HL-60 (cell line): ENCODE results near the gene HSD17B13.
"Not testable (repeated sequence)": the region's sequence is repeated elsewhere in the genome, so short reads cannot be mapped to it uniquely, and the experiment has no call there.

Experiments
- GABPA ChIP-seq: IDR thresholded peaks from 2 replicates; pipeline ENCODE4 v1.6.1; 2012; ENCODE audit warnings: low read depth
- POLR2AphosphoS5 ChIP-seq: IDR thresholded peaks from 2 replicates; pipeline ENCODE4 v1.6.1; 2012; ENCODE audit warnings: low read depth
- TF ChIP-seq, protein P1 (sequence below): IDR thresholded peaks from one replicate; pipeline ENCODE4 v1.5.1; 2011; ENCODE audit warnings: low read length, control low read depth, inconsistent platforms; ENCODE audit not compliant: insufficient read depth
- TF ChIP-seq, protein P2 (sequence below): IDR thresholded peaks from 2 replicates; pipeline ENCODE4 v1.6.1; 2012; ENCODE audit warnings: low read depth; ENCODE audit not compliant: insufficient replicate concordance

DNA sequence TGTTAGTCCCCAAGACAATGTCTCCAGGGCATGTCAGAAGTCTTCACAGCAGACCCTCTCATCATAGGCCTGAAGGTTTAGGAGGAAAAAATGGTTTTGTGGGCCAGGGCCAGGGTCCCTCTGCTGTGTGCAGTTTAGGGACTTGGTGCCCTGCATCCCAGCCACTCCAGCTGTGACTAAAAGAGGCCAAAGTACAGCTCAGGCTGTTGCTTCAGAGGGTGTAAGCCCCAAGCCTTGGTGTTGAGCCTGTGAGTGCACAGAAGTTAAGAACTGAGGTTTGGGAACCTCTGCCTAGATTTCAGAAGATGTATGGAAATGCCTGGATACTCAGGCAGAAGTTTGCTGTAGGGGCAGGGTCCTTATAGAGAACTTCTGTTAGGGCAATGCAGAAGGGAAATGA lies 38.4 kb downstream of the HSD17B13 start:
- TF ChIP-seq, protein P1, sequence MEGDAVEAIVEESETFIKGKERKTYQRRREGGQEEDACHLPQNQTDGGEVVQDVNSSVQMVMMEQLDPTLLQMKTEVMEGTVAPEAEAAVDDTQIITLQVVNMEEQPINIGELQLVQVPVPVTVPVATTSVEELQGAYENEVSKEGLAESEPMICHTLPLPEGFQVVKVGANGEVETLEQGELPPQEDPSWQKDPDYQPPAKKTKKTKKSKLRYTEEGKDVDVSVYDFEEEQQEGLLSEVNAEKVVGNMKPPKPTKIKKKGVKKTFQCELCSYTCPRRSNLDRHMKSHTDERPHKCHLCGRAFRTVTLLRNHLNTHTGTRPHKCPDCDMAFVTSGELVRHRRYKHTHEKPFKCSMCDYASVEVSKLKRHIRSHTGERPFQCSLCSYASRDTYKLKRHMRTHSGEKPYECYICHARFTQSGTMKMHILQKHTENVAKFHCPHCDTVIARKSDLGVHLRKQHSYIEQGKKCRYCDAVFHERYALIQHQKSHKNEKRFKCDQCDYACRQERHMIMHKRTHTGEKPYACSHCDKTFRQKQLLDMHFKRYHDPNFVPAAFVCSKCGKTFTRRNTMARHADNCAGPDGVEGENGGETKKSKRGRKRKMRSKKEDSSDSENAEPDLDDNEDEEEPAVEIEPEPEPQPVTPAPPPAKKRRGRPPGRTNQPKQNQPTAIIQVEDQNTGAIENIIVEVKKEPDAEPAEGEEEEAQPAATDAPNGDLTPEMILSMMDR, result not testable (repeated sequence)
- not testable (repeated sequence) for TF ChIP-seq POLR2AphosphoS5, GABPA
- TF ChIP-seq, protein P2, sequence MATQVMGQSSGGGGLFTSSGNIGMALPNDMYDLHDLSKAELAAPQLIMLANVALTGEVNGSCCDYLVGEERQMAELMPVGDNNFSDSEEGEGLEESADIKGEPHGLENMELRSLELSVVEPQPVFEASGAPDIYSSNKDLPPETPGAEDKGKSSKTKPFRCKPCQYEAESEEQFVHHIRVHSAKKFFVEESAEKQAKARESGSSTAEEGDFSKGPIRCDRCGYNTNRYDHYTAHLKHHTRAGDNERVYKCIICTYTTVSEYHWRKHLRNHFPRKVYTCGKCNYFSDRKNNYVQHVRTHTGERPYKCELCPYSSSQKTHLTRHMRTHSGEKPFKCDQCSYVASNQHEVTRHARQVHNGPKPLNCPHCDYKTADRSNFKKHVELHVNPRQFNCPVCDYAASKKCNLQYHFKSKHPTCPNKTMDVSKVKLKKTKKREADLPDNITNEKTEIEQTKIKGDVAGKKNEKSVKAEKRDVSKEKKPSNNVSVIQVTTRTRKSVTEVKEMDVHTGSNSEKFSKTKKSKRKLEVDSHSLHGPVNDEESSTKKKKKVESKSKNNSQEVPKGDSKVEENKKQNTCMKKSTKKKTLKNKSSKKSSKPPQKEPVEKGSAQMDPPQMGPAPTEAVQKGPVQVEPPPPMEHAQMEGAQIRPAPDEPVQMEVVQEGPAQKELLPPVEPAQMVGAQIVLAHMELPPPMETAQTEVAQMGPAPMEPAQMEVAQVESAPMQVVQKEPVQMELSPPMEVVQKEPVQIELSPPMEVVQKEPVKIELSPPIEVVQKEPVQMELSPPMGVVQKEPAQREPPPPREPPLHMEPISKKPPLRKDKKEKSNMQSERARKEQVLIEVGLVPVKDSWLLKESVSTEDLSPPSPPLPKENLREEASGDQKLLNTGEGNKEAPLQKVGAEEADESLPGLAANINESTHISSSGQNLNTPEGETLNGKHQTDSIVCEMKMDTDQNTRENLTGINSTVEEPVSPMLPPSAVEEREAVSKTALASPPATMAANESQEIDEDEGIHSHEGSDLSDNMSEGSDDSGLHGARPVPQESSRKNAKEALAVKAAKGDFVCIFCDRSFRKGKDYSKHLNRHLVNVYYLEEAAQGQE, result not testable (repeated sequence)
